ENCODE results near the gene CITED4. TPM values are rescaled to one million over a fixed set of nuclear protein-coding genes. Genes with fewer than 3 reads are reported as not detected.

CITED4 gene
- total RNA-seq, 2 experiments from 2014 or later = 2.0 TPM; not detected in 1

DNA sequence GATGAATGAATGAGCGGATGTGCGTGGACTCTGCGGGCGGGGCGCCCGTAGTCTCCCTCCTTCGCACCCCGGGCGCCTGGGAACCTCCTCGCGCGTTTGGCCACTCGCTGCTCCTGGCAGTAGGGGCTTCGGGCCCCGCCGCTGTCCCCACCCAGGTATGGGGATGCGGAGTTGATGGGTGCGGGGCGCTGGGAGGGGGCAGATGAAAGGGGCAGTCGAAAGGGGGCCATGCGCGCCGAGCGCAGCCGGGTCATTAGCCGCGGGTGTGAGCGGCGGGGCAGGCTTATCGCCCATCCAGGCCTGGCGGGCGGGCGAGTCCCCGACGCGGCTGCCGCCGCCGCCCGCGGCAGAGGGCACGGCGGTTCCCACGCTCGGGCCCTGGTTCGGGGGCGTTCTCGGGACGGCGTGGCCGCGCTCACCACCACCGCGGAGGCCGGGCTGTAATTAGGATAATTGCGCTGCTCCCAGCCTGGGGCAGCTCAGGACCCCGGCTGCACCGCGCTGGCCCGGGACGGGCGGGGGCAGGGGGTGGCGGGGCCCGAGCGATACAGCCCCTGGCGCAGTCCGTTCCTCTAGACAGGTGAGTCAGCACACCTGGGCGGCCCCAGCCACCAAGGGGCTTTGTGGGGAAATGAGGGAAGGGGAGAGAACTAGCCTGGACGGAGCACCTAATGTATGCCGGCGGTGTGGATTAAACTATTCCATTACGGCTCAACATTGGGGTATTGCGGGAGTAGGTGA is 22.1 kb upstream of the CITED4 start:
- BruUV-seq (replicated peaks) = no TSS peak
- Histone ChIP-seq H3K4me2 (ENCODE audit: low read length) (no peak overlapping the region), H3K9me3 (ENCODE audit: low read length) (no peaks in the 10 kb centered on the region), H3K79me2 (ENCODE audit: insufficient read depth, low read depth, low read length) (no peaks in the 10 kb centered on the region), H3K4me1 (ENCODE audit: insufficient read depth, low read length, poor library complexity, severe bottlenecking) (no peaks in the 10 kb centered on the region), H3K4me3 (ENCODE audit: low read depth, low read length, poor library complexity, severe bottlenecking) (no peak overlapping the region), H4K20me1 (ENCODE audit: insufficient read depth, low read length) (no peaks in the 10 kb centered on the region), H3K9me2 (ENCODE audit: insufficient read depth, low read length) (no peaks in the 10 kb centered on the region), H3K36me3 (ENCODE audit: insufficient read depth, low read length) (no peaks in the 10 kb centered on the region), H3K27ac (ENCODE audit: low read depth, low read length, poor library complexity, severe bottlenecking) (no peak overlapping the region), H2AFZ (ENCODE audit: low read length) (no peak overlapping the region)
- TF ChIP-seq EZH2phosphoT487 (IDR thresholded peaks at IDR 0.05; ENCODE audit: borderline replicate concordance, low read depth, low read length) = no peak
- TF ChIP-seq, protein P1, sequence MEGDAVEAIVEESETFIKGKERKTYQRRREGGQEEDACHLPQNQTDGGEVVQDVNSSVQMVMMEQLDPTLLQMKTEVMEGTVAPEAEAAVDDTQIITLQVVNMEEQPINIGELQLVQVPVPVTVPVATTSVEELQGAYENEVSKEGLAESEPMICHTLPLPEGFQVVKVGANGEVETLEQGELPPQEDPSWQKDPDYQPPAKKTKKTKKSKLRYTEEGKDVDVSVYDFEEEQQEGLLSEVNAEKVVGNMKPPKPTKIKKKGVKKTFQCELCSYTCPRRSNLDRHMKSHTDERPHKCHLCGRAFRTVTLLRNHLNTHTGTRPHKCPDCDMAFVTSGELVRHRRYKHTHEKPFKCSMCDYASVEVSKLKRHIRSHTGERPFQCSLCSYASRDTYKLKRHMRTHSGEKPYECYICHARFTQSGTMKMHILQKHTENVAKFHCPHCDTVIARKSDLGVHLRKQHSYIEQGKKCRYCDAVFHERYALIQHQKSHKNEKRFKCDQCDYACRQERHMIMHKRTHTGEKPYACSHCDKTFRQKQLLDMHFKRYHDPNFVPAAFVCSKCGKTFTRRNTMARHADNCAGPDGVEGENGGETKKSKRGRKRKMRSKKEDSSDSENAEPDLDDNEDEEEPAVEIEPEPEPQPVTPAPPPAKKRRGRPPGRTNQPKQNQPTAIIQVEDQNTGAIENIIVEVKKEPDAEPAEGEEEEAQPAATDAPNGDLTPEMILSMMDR (conservative IDR thresholded peaks at IDR 0.05; ENCODE audit: low read length) = no peak
- POLR2A ChIA-PET = no interaction called here
- intact Hi-C loops (cut with micrococcal nuclease; ENCODE audit: unreplicated experiment) = no loop called here
- CTCF ChIA-PET (ENCODE audit: unreplicated experiment) = no interaction called here
- DNase-seq (ENCODE audit: low spot score) = no peak

DNA sequence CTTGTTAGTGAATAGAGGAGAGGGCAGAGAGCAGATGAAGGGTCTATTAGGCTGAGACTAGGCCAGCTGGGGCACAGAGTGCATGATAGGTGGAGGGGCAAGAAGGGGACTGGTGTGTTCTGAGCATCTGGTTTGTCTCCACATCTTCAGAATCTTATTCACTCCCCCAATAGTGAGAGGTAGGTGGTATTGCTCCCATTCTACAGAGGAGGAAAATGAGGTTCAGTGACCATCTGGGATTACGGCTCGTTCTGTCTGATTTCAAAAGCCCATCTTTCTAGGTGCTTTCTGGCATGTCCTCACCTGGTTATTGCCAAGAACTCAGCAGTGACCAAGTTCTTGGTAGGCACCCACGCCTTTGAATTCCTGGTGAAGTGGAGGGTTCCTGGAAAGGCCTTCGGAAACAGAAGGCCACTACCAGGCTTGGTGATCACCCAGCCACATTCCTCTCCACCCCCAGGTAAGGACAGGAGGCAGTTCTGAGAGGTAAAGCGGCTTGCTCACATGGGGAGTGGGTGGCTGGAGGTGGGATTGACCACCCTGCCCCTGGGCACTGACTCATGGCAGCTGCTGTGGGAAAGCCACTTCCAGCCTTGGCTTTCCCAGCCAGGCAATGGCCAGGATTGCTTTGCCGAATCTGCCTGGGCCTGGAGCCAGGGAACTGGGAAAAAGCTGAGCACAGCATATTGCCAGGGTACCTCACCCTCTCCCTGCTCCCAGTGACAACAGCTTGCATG is 18.8 kb upstream of the CITED4 start:
- H3K9me2 ChIP-seq (ENCODE audit: insufficient read depth, low read length) = no peaks in the 10 kb centered on the region
- no peak for DNase-seq (ENCODE audit: low spot score)
- no peaks in the 10 kb centered on the region for H4K20me1 ChIP-seq (ENCODE audit: insufficient read depth, low read length)
- H3K4me3 ChIP-seq (ENCODE audit: low read depth, low read length, poor library complexity, severe bottlenecking) = no peak overlapping the region
- H2AFZ ChIP-seq (ENCODE audit: low read length) = no peak overlapping the region
- no peaks in the 10 kb centered on the region for H3K79me2 ChIP-seq (ENCODE audit: insufficient read depth, low read depth, low read length)
- H3K9me3 ChIP-seq (ENCODE audit: low read length) = peaks cover 4% of the 10 kb centered on the region; the same call in 1 of the 2 replicates
- CTCF ChIA-PET (ENCODE audit: unreplicated experiment) = no interaction called here
- no peak overlapping the region for H3K27ac ChIP-seq (ENCODE audit: low read depth, low read length, poor library complexity, severe bottlenecking)
- intact Hi-C loops (cut with micrococcal nuclease; ENCODE audit: unreplicated experiment) = no loop called here
- POLR2A ChIA-PET = no interaction called here
- H3K4me1 ChIP-seq (ENCODE audit: insufficient read depth, low read length, poor library complexity, severe bottlenecking) = no peaks in the 10 kb centered on the region
- no TSS peak for BruUV-seq (replicated peaks)
- H3K36me3 ChIP-seq (ENCODE audit: insufficient read depth, low read length) = no peaks in the 10 kb centered on the region
- no peak overlapping the region for H3K4me2 ChIP-seq (ENCODE audit: low read length)
- TF ChIP-seq, protein P1 (conservative IDR thresholded peaks at IDR 0.05; ENCODE audit: low read length) = no peak
- TF ChIP-seq EZH2phosphoT487 (IDR thresholded peaks at IDR 0.05; ENCODE audit: borderline replicate concordance, low read depth, low read length) = no peak
